Astrocyte of the hippocampus (primary cell): Measurements from ENCODE around the gene EEF1AKMT3.

Experiments
- DNase-seq: peaks from one replicate; pipeline ENCODE4 v3.0.0; 2011; ENCODE audit warnings: low read depth, low spot score

The EEF1AKMT3 gene

GRCh38 chr12:57782243-57782607, 9.8 kb downstream of the EEF1AKMT3 start:
- no peak for DNase-seq

GRCh38 chr12:57782608-57783465, 10.4 kb downstream of the EEF1AKMT3 start, which contains the start of gene TSFM:
Gene TSFM (plus strand): TSS chr12:57782787. CDS start chr12:57782802, 15 bp downstream.
- peak; percentile 97 for DNase-seq

GRCh38 chr12:57783466-57783801, 11.0 kb downstream of the EEF1AKMT3 start:
- no peak for DNase-seq

GRCh38 chr12:57783861-57784260, 11.4 kb downstream of the EEF1AKMT3 start:
- no peak for DNase-seq

- peak; percentile 31 for DNase-seq
Observed at GRCh38 chr12:57793920-57794319, 21.5 kb downstream of the EEF1AKMT3 start.

- DNase-seq, result no peak
Observed at GRCh38 chr12:57795354-57795753, 22.9 kb downstream of the EEF1AKMT3 start.

GRCh38 chr12:57796996-57797395, 24.6 kb downstream of the EEF1AKMT3 start:
- no peak for DNase-seq

GRCh38 chr12:57797933-57798332, 25.5 kb downstream of the EEF1AKMT3 start:
- no peak for DNase-seq

GRCh38 chr12:57800965-57801364, 28.6 kb downstream of the EEF1AKMT3 start:
- no peak for DNase-seq

GRCh38 chr12:57802607-57803006, 30.2 kb downstream of the EEF1AKMT3 start:
- DNase-seq, result no peak

GRCh38 chr12:57803319-57803893, 31.0 kb downstream of the EEF1AKMT3 start:
- DNase-seq, result peak; percentile 70

GRCh38 chr12:57806677-57807076, 34.3 kb downstream of the EEF1AKMT3 start:
- no peak for DNase-seq

- no peak for DNase-seq
Observed at GRCh38 chr12:57807285-57807684, 34.9 kb downstream of the EEF1AKMT3 start.

- DNase-seq, result no peak
Observed at GRCh38 chr12:57808351-57808750, 35.9 kb downstream of the EEF1AKMT3 start.

- no peak for DNase-seq
Observed at GRCh38 chr12:57809425-57809824, 37.0 kb downstream of the EEF1AKMT3 start.

GRCh38 chr12:57810450-57810849, 38.0 kb downstream of the EEF1AKMT3 start:
- DNase-seq, result peak; percentile 68

- no peak for DNase-seq
Observed at GRCh38 chr12:57811028-57811755, 38.8 kb downstream of the EEF1AKMT3 start.

- peak; percentile 43 for DNase-seq
Observed at GRCh38 chr12:57813111-57813970, 40.9 kb downstream of the EEF1AKMT3 start.

GRCh38 chr12:57813971-57814772, 41.8 kb downstream of the EEF1AKMT3 start:
- DNase-seq, result peak; percentile 25

- no peak for DNase-seq
Observed at GRCh38 chr12:57815177-57816000, 43.0 kb downstream of the EEF1AKMT3 start.
